ENCODE data around the gene TXNDC2. TPM values are rescaled to one million over a fixed set of nuclear protein-coding genes. Genes with fewer than 3 reads are reported as not detected.
A peak's percentile ranks its signal among the peaks of the same experiment; 100 is the strongest.

Gene TXNDC2
- total and polyA plus RNA-seq, 2 of the 4 experiments (the other 2 are of a cell fraction): 0.18 TPM; not detected in 1

GRCh38 chr18:9913526-9914333 lies 28.0 kb downstream of the TXNDC2 start, which contains the start of gene VAPA:
Gene VAPA (plus strand): TSS chr18:9914016. CDS start chr18:9914257, 241 bp downstream.
- no peaks in the 10 kb centered on the region for H3K9me3 ChIP-seq (ENCODE audit: control insufficient read depth, insufficient read depth, low read length)
- H3K18ac ChIP-seq (ENCODE audit: low read depth, low read length): peak within 1 kb of the TSS; percentile 98
- DNase-seq (peak; percentile 96), ATAC-seq (ENCODE audit: low read depth) (peak; percentile 92)
- TF ChIP-seq, protein P1, sequence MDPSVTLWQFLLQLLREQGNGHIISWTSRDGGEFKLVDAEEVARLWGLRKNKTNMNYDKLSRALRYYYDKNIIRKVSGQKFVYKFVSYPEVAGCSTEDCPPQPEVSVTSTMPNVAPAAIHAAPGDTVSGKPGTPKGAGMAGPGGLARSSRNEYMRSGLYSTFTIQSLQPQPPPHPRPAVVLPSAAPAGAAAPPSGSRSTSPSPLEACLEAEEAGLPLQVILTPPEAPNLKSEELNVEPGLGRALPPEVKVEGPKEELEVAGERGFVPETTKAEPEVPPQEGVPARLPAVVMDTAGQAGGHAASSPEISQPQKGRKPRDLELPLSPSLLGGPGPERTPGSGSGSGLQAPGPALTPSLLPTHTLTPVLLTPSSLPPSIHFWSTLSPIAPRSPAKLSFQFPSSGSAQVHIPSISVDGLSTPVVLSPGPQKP (IDR thresholded peaks at IDR 0.05; ENCODE audit: borderline replicate concordance, low read depth, low read length): no peak
- TF ChIP-seq MXI1 (IDR thresholded peaks at IDR 0.05; ENCODE audit: borderline replicate concordance, low read depth, low read length): no peak
- TF ChIP-seq BHLHE40 (IDR thresholded peaks at IDR 0.05; ENCODE audit: low read depth, low read length): peak; percentile 10; the same call in 1 of the 2 replicates
- peak; percentile 65; the same call in 1 of the 2 replicates for TF ChIP-seq MAZ (IDR thresholded peaks at IDR 0.05; ENCODE audit: borderline replicate concordance, low read depth, low read length)
- 0 out of 2 replicates have a peak, but pooled peaks have one; percentile 2 for TF ChIP-seq FOS (IDR thresholded peaks at IDR 0.05; ENCODE audit: low read depth, low read length)
- TF ChIP-seq CHD1 (IDR thresholded peaks at IDR 0.05; ENCODE audit: low read depth, low read length): no peak
- TF ChIP-seq USF2 (IDR thresholded peaks at IDR 0.05; ENCODE audit: low read depth, low read length): peak; percentile 97
- TF ChIP-seq POLR2A (IDR thresholded peaks at IDR 0.05; ENCODE audit: low read depth, low read length): peak; percentile 92
- TF ChIP-seq CTCF (conservative IDR thresholded peaks at IDR 0.05; ENCODE audit: low read depth, low read length): no peak
- H4K5ac ChIP-seq (ENCODE audit: low read depth, low read length): peak within 1 kb of the TSS; percentile 85
- peak within 1 kb of the TSS; percentile 78 to 98 for H4K8ac ChIP-seq (ENCODE audit: low read depth in 2 of 2, low read length in 2 of 2)
- peak within 1 kb of the TSS; percentile 96 for H3K27ac ChIP-seq (ENCODE audit: insufficient read depth, low read length)
- H3K79me1 ChIP-seq (ENCODE audit: low read depth in 1 of 2, low read length in 2 of 2): peaks cover 0 to 14% of the 10 kb centered on the region in 2 experiments; a peak in 2 of 4 replicates
- peak within 1 kb of the TSS; percentile 99 for H2AFZ ChIP-seq (replicated peaks; ENCODE audit: low read length, poor library complexity)
- dilution Hi-C loops (cut with HindIII; ENCODE audit: low sequenced_read_pairs, unreplicated experiment) (no loop called here), intact Hi-C loops (cut with micrococcal nuclease) (loop anchor here (10.0 kb wide), 1 partner anchor 339 kb away; no protein-coding TSS in a partner anchor), in situ Hi-C loops (cut with MboI; ENCODE audit: low sequenced_read_pairs) (no loop called here)
- H3K4me1 ChIP-seq (ENCODE audit: control insufficient read depth, insufficient read depth, low read length): peaks cover under 1% of the 10 kb centered on the region; the same call in 1 of the 2 replicates
- H3K36me3 ChIP-seq (ENCODE audit: control insufficient read depth, insufficient read depth, low read length): no peaks in the 10 kb centered on the region
- peak within 1 kb of the TSS; percentile 100 for H3K4ac ChIP-seq (ENCODE audit: low read depth, low read length)
- POLR2A ChIA-PET (ENCODE audit: unreplicated experiment): interaction anchor here (0.5 to 1.1 kb wide), 3 partner anchors 11 to 43 kb away, joined by 3 to 5 read pairs (median 4); no protein-coding TSS in a partner anchor
- peak within 1 kb of the TSS; percentile 100 for H3K14ac ChIP-seq (replicated peaks; ENCODE audit: low read depth, low read length)
- peak within 1 kb of the TSS; percentile 97 for H3K56ac ChIP-seq (ENCODE audit: extremely low read depth, insufficient read depth, low read length)
- peaks cover 42% of the 10 kb centered on the region for H4K20me1 ChIP-seq (ENCODE audit: insufficient read depth, low read length)
- H2BK20ac ChIP-seq (ENCODE audit: low read depth, low read length): peak within 1 kb of the TSS; percentile 97
- peak within 1 kb of the TSS; percentile 99 for H2BK120ac ChIP-seq (ENCODE audit: low read depth, low read length)
- H2AK5ac ChIP-seq (ENCODE audit: low read depth, low read length): peak within 1 kb of the TSS; percentile 89
- H3K4me3 ChIP-seq (ENCODE audit: insufficient read depth, low read depth, low read length): peak within 1 kb of the TSS; percentile 87
- no TSS peak for BruUV-seq (replicated peaks)
- no peaks in the 10 kb centered on the region for H3K27me3 ChIP-seq (ENCODE audit: control insufficient read depth, insufficient read depth, low read length)
- WGBS, 2 experiments (ENCODE audit: extremely low coverage in 2 of 2, insufficient read length in 1 of 2): 0% methylated on average over 47 of the region's 87 CpGs; no CpG with 5 or more reads in 1 of the 2 experiments
- peak within 1 kb of the TSS; percentile 99 for H3K23ac ChIP-seq (ENCODE audit: low read depth, low read length)
- peak within 1 kb of the TSS; percentile 99 for H4K91ac ChIP-seq (ENCODE audit: insufficient read depth, low read depth, low read length)
- H3K9me1 ChIP-seq (ENCODE audit: insufficient read depth, low read length): peaks cover 6% of the 10 kb centered on the region
- peak within 1 kb of the TSS; percentile 90 for H3K4me2 ChIP-seq (ENCODE audit: low read depth, low read length)
- H2BK15ac ChIP-seq (ENCODE audit: low read depth, low read length): peak within 1 kb of the TSS; percentile 100
- CTCF ChIA-PET: interaction anchor here (0.7 kb wide), 1 partner anchor 32 kb away, joined by 3 read pairs; no protein-coding TSS in a partner anchor
- peak within 1 kb of the TSS; percentile 94 for H2AK9ac ChIP-seq (replicated peaks; ENCODE audit: low read depth, low read length, poor library complexity)
- H2BK5ac ChIP-seq (ENCODE audit: low read depth, low read length, poor library complexity, severe bottlenecking): peak within 1 kb of the TSS; percentile 98
- peak within 1 kb of the TSS; percentile 97 for H3K9ac ChIP-seq (ENCODE audit: low read depth, low read length)
